Esophagus squamous epithelium (tissue), 5 donors: ENCODE data around the gene IFI44. TPM values are rescaled to one million over a fixed set of nuclear protein-coding genes. Genes with fewer than 3 reads are reported as not detected.

Source experiments
- DNase-seq: peaks from one replicate; lab custom pipeline; 2025; lab: John Stamatoyannopoulos, UW
- H3K27ac ChIP-seq, 4 donors: fragments of 200-600 bp; sonication (generic); one replicate each; pipeline ENCODE4 v1.5.1; 2016 to 2019; ENCODE audit warnings: mild to moderate bottlenecking in 1 of 4
- H3K27me3 ChIP-seq, 4 donors: fragments of 200-600 bp; sonication (generic); 1 replicate in 3 of 4; 2 replicates in 1 of 4; pipeline versions ENCODE4 v1.5.1 to v1.6.0; 2017 to 2021; ENCODE audit warnings: antibody characterized with exemption in 1 of 4
- H3K36me3 ChIP-seq, 3 donors: fragments of 200-600 bp; sonication (generic); one replicate each; pipeline ENCODE4 v1.5.1; 2016 to 2019
- H3K4me1 ChIP-seq, 3 donors: fragments of 200-600 bp; sonication (generic); one replicate each; pipeline ENCODE4 v1.5.1; 2017 to 2019
- H3K4me3 ChIP-seq, 4 donors: fragments of 200-600 bp; sonication (generic); 1 replicate in 3 of 4; 2 replicates in 1 of 4; pipeline ENCODE4 v1.5.1; 2016 to 2019; ENCODE audit warnings: mild to moderate bottlenecking in 2 of 4, moderate library complexity in 1 of 4
- H3K9me3 ChIP-seq, 3 donors: fragments of 200-600 bp; sonication (generic); one replicate each; pipeline ENCODE4 v1.5.1; 2016 to 2019
- POLR2A ChIP-seq, 4 donors: fragments of 450-650 bp; IDR thresholded peaks; one replicate each; pipeline ENCODE4 v1.6.1; 2017; ENCODE audit warnings: antibody characterized with exemption in 4 of 4, mild to moderate bottlenecking in 4 of 4, moderate library complexity in 3 of 4
- WGBS, 2 donors: methylation state at CpG; one replicate each; pipeline ENCODE4 v1.1.5; 2018; 5-methylcytosine and 5-hydroxymethylcytosine counted together
- intact Hi-C: fragments of 100-400 bp; cut with DNase I; formaldehyde crosslinking; loops from one replicate; pipeline ENCODE4 v1.15.0; 2022
- total RNA-seq, 4 donors: library from RNA; depleted of rRNA; stranded (reverse); fragments of >200 nt; gene quantifications; one replicate each; pipeline ENCODE4 v1.1.0, GENCODE V29; 2016
- TF ChIP-seq, protein P1 (sequence below), 6 experiments: fragments of 450-650 bp in 4 of 6; fragments of 200-600 bp in 2 of 6; sonication (generic) in 2 of 6; IDR thresholded peaks; one replicate each; pipeline ENCODE4 v1.5.1; 2016 to 2019; ENCODE audit warnings: antibody characterized with exemption in 6 of 6, mild to moderate bottlenecking in 4 of 6, moderate library complexity in 4 of 6
- donor health status: DM: yes; HTN: yes; CAD: no.

Gene IFI44
- total RNA-seq, 4 donors from 2014 or later = 3.1 to 33.0 (median 7.6) TPM

DNA sequence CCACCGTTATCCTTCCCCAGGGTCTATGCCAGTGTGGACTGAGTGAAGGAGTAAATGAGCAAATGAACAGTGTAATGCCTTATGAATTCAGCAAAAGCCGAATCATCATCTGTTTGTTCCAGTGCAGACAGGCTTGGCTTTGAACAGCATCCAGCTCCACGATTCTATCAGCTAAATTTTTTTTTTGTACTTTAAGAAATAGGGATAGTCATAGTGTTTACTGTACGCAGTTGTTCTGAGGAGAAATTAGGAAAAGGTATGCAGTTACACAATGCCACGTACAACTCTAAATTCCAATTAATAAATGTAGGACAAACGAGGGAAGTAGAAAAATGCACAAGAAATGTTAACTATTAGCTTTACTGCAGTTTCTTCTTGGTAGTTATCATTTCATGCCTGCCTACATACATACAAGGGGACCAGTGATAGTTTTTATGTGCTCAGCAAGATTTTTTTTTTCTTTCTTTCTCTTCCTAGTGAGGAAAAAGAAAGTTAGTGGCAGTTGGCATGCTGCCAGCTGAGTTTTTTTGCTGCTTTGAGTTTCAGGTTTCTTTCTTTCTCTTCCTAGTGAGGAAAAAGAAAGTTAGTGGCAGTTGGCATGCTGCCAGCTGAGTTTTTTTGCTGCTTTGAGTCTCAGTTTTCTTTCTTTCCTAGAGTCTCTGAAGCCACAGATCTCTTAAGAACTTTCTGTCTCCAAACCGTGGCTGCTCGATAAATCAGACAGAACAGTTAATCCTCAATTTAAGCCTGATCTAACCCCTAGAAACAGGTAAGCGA is 29.6 kb upstream of the IFI44 start, which contains the start of gene IFI44L:
TSS of gene IFI44L (plus strand) at position 646 of the 777 bp plus-strand sequence. CDS start 7,468 bp downstream, outside the sequence.
- peak within 1 kb of the TSS; percentile 36 to 77 (median 68) for H3K27ac ChIP-seq
- no peaks in the 10 kb centered on the region for H3K9me3 ChIP-seq
- no peak for TF ChIP-seq POLR2A (IDR thresholded peaks at IDR 0.05)
- TF ChIP-seq, protein P1, sequence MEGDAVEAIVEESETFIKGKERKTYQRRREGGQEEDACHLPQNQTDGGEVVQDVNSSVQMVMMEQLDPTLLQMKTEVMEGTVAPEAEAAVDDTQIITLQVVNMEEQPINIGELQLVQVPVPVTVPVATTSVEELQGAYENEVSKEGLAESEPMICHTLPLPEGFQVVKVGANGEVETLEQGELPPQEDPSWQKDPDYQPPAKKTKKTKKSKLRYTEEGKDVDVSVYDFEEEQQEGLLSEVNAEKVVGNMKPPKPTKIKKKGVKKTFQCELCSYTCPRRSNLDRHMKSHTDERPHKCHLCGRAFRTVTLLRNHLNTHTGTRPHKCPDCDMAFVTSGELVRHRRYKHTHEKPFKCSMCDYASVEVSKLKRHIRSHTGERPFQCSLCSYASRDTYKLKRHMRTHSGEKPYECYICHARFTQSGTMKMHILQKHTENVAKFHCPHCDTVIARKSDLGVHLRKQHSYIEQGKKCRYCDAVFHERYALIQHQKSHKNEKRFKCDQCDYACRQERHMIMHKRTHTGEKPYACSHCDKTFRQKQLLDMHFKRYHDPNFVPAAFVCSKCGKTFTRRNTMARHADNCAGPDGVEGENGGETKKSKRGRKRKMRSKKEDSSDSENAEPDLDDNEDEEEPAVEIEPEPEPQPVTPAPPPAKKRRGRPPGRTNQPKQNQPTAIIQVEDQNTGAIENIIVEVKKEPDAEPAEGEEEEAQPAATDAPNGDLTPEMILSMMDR (IDR thresholded peaks at IDR 0.05) = no peak
- H3K4me1 ChIP-seq = peaks cover 0 to 35% (median 10%) of the 10 kb centered on the region in 3 donors
- no peak for DNase-seq
- H3K27me3 ChIP-seq = no peaks in the 10 kb centered on the region
- intact Hi-C loops = loop anchor here (5.0 kb wide), 1 partner anchor 52 kb away; no protein-coding TSS in a partner anchor
- peak within 1 kb of the TSS; percentile 9 to 53 (median 30) for H3K4me3 ChIP-seq
- no peaks in the 10 kb centered on the region for H3K36me3 ChIP-seq
- WGBS, 2 donors = 3 to 9% methylated on average over 9 of the region's 9 CpGs

DNA sequence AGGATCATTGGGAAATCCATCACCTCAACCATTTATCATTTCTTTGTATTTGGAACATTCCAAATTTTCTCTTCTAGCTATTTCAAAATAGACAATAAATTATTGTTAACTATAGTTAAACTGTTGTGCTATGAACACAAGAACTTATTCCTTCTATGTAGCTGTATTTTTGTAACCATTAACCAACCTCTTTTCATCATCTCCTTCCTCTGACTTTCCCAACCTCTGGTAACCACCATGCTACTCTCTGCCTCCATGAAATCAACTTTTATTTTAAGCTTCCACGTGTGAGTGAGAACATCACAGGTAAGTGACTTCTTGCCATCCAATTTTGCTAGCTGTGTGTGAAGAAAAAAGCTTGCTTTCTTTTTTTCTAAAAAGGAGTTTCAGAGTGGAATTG is 29.0 kb upstream of the IFI44 start:
- peak overlapping the region in 3 of 4 donors; percentile 24 to 53 (median 36) for H3K4me3 ChIP-seq
- peaks cover 0 to 35% (median 10%) of the 10 kb centered on the region in 3 donors for H3K4me1 ChIP-seq
- 11 to 24% methylated on average over 1 of the region's 1 CpG for WGBS, 2 donors
- no peaks in the 10 kb centered on the region for H3K36me3 ChIP-seq
- peak overlapping the region; percentile 20 to 77 (median 68) for H3K27ac ChIP-seq
- H3K9me3 ChIP-seq = no peaks in the 10 kb centered on the region
- H3K27me3 ChIP-seq = no peaks in the 10 kb centered on the region
- DNase-seq = no peak
- TF ChIP-seq, protein P1 (IDR thresholded peaks at IDR 0.05) = no peak
- intact Hi-C loops = no loop called here

DNA sequence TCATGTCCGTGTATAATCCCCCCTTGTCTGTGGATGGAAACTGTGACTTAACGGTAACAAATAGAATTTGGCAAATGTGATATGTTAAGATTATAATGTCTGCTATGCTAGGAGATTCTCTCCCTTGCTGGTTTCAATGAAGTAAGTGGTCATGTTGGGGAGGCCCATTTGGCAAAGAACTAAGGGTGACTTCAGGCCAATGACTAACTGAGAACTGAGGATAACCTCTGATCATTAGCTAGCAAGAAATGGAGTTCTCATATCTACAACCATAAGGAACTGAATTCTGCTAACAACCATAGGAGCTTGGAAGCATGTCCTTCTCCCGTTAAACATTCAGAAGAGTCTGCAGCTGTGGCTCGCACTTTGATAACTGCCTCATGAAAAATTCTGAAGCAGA is 27.1 kb upstream of the IFI44 start:
- DNase-seq = no peak
- no peak for TF ChIP-seq POLR2A (IDR thresholded peaks at IDR 0.05)
- TF ChIP-seq, protein P1 (IDR thresholded peaks at IDR 0.05) = no peak
- WGBS, 2 donors = 73 to 83% methylated on average over 4 of the region's 4 CpGs
- no peaks in the 10 kb centered on the region for H3K27me3 ChIP-seq
- intact Hi-C loops = no loop called here
- peak overlapping the region in 1 of 4 donors; percentile 24 for H3K4me3 ChIP-seq
- peak overlapping the region in 2 of 4 donors; percentile 1 to 27 for H3K27ac ChIP-seq
- peaks cover 0 to 31% (median 10%) of the 10 kb centered on the region in 3 donors for H3K4me1 ChIP-seq
- no peaks in the 10 kb centered on the region for H3K9me3 ChIP-seq
- H3K36me3 ChIP-seq = no peaks in the 10 kb centered on the region

DNA sequence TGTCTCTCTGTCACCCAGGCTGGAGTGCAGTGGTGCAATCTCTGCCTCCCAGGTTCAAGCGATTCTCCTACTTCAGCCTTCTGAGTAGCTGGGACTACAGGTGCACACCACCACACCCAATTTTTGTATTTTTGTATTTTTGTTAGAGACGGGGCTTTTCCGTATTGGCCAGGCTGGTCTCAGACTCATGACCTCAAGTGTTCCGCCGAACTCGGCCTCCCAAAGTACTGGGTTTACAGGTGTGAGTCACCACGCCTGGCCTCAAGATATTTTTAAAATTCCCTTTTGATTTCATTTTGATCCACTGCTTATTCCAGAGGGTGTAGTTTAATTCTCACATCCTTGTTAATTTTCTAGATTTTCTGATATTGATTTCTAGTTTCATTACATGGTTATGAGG is 25.6 kb upstream of the IFI44 start:
- Histone ChIP-seq H3K27me3 (no peaks in the 10 kb centered on the region), H3K27ac (peak overlapping the region in 1 of 4 donors; percentile 36), H3K9me3 (no peaks in the 10 kb centered on the region), H3K4me3 (no peak overlapping the region), H3K4me1 (peaks cover 0 to 24% (median 6%) of the 10 kb centered on the region in 3 donors), H3K36me3 (no peaks in the 10 kb centered on the region)
- DNase-seq = no peak
- TF ChIP-seq, protein P1 (IDR thresholded peaks at IDR 0.05) = no peak
- TF ChIP-seq POLR2A (IDR thresholded peaks at IDR 0.05) = no peak
- WGBS, 2 donors = 77 to 97% methylated on average over 4 to 7 of the region's 7 CpGs
- intact Hi-C loops = no loop called here

DNA sequence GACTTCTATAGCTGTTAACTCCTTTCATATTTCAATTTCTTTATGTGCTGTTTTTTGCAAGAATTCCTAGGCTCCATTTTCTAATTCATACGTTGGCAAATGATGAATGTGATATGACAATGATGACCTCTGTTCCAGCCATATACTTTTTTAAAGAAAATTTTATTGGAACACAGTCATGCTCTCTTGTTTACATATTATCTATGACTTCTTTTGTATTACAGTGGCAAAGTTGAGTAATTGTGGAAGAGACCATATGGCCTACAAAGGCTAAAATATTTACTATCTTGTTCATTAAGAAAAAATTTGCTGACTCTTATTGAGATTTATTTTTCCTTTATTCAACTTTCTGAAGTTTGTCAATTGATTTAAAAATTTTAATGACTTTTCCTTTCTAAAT is 22.3 kb upstream of the IFI44 start:
- Histone ChIP-seq H3K4me3 (no peak overlapping the region), H3K4me1 (no peaks in the 10 kb centered on the region), H3K27ac (no peak overlapping the region), H3K36me3 (no peaks in the 10 kb centered on the region), H3K27me3 (no peaks in the 10 kb centered on the region), H3K9me3 (no peaks in the 10 kb centered on the region)
- 69 to 78% methylated on average over 1 of the region's 1 CpG for WGBS, 2 donors
- intact Hi-C loops = no loop called here
- DNase-seq = no peak
- TF ChIP-seq, protein P1 (IDR thresholded peaks at IDR 0.05) = no peak
- no peak for TF ChIP-seq POLR2A (IDR thresholded peaks at IDR 0.05)
